GM21423 (cell line): ENCODE measurements around the gene ADGRG7.

Experiments
- ATAC-seq: cut with Tn5 transposase; IDR thresholded peaks from one replicate; pipeline ENCODE4 v1.9.1; 2021; ENCODE audit warnings: mild to moderate bottlenecking, moderate library complexity; ENCODE audit not compliant: unreplicated experiment

ADGRG7 gene

GRCh38 chr3:100600181-100601042, 9.0 kb upstream of the ADGRG7 start:
- ATAC-seq: peak; percentile 40

- ATAC-seq: peak; percentile 36
Observed at GRCh38 chr3:100602506-100603444, 6.6 kb upstream of the ADGRG7 start.

- ATAC-seq: peak; percentile 25
Observed at GRCh38 chr3:100603469-100603868, 5.9 kb upstream of the ADGRG7 start.

- no peak for ATAC-seq
Observed at GRCh38 chr3:100605358-100605757, 4.0 kb upstream of the ADGRG7 start.

- ATAC-seq: peak; percentile 83
Observed at GRCh38 chr3:100606894-100607512, 2.4 kb upstream of the ADGRG7 start.

- ATAC-seq: no peak
Observed at GRCh38 chr3:100609963-100610362, 562 bp downstream of the ADGRG7 start.

- ATAC-seq: no peak
Observed at GRCh38 chr3:100611221-100611620, 1.8 kb downstream of the ADGRG7 start.

- peak; percentile 49 for ATAC-seq
Observed at GRCh38 chr3:100613721-100614390, 4.5 kb downstream of the ADGRG7 start.

- no peak for ATAC-seq
Observed at GRCh38 chr3:100614941-100615340, 5.5 kb downstream of the ADGRG7 start.

- no peak for ATAC-seq
Observed at GRCh38 chr3:100615684-100616083, 6.3 kb downstream of the ADGRG7 start.

- no peak for ATAC-seq
Observed at GRCh38 chr3:100621251-100621650, 11.8 kb downstream of the ADGRG7 start.

- ATAC-seq: no peak
Observed at GRCh38 chr3:100627491-100627890, 18.1 kb downstream of the ADGRG7 start.

GRCh38 chr3:100629421-100630127, 20.2 kb downstream of the ADGRG7 start:
- no peak for ATAC-seq

GRCh38 chr3:100630664-100631063, 21.3 kb downstream of the ADGRG7 start:
- no peak for ATAC-seq

- no peak for ATAC-seq
Observed at GRCh38 chr3:100631236-100631635, 21.8 kb downstream of the ADGRG7 start.

GRCh38 chr3:100634493-100635272, 25.3 kb downstream of the ADGRG7 start:
- no peak for ATAC-seq

GRCh38 chr3:100635273-100635701, 25.9 kb downstream of the ADGRG7 start:
- ATAC-seq: no peak

GRCh38 chr3:100637197-100637631, 27.8 kb downstream of the ADGRG7 start:
- ATAC-seq: no peak

GRCh38 chr3:100640633-100641032, 31.2 kb downstream of the ADGRG7 start:
- no peak for ATAC-seq
